ENCODE measurements around the gene EPC2. TPM values are rescaled to one million over a fixed set of nuclear protein-coding genes. Genes with fewer than 3 reads are reported as not detected.
A peak's percentile ranks its signal among the peaks of the same experiment; 100 is the strongest.

Gene EPC2
- total and polyA plus RNA-seq, 2 donors (not counting 1 experiment from before 2014, with no cell fraction given), result 18.0 to 72.3 TPM

DNA sequence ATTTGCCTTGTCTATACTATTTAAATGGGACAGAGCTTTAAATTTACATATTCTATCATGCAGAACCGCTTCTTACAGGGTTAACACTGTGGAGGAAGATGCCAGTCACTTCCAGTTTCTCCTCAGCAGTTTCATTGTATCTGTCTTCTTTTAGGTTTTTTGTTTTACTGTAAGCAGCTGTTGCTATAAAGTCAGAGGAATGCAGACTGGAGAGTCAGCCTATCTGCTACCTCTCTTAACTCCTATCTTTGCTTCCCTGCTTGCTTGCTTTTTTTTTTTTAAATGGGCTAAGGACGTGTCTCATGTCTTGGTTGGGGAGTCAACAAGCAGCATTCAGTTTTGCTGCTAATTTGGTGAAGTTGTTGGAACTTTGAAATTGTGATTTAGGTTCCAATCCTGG lies 8.9 kb downstream of the EPC2 start:
- Histone ChIP-seq H4K20me1 (ENCODE audit: control insufficient read depth, insufficient read depth, low read length, poor library complexity, severe bottlenecking) (peaks cover 97% of the 10 kb centered on the region), H3K36me3 (replicated peaks in 1 of 2; ENCODE audit: control extremely low read depth in 1 of 2, control insufficient read depth in 1 of 2, extremely low read depth in 1 of 2, insufficient read depth in 2 of 2, low read length in 1 of 2) (no peaks in the 10 kb centered on the region), H3K4me2 (replicated peaks; ENCODE audit: low read depth, low read length, poor library complexity, severe bottlenecking) (peak overlapping the region; percentile 64), H3K27ac (ENCODE audit: low read length in 2 of 2) (peak overlapping the region in 1 of 2 donors; percentile 30), H2AFZ (ENCODE audit: insufficient read depth, low read depth, low read length, poor library complexity, severe bottlenecking) (no peak overlapping the region), H3K4me1 (ENCODE audit: control insufficient read depth in 2 of 2, insufficient read depth in 2 of 2, low read length in 2 of 2) (peaks cover 38 to 75% of the 10 kb centered on the region in 2 donors), H3K9me3 (ENCODE audit: control extremely low read depth in 1 of 3, control insufficient read depth in 2 of 3, insufficient read depth in 1 of 3, low read length in 2 of 3) (no peaks in the 10 kb centered on the region), H3K27me3 (replicated peaks in 1 of 4; ENCODE audit: control extremely low read depth in 1 of 4, control insufficient read depth in 3 of 4, insufficient read depth in 4 of 4, low read length in 3 of 4) (no peaks in the 10 kb centered on the region), H3K79me2 (ENCODE audit: control insufficient read depth, insufficient read depth, low read length) (peaks cover 100% of the 10 kb centered on the region), H3K9ac (ENCODE audit: low read length) (no peak overlapping the region), H3K4me3 (ENCODE audit: control extremely low read depth in 1 of 5, extremely low read depth in 1 of 5, insufficient read depth in 1 of 5, low read depth in 2 of 5, low read length in 4 of 5) (peak overlapping the region in 3 of 5 experiments; percentile 1 to 25 (median 18))
- TF ChIP-seq, protein P1, sequence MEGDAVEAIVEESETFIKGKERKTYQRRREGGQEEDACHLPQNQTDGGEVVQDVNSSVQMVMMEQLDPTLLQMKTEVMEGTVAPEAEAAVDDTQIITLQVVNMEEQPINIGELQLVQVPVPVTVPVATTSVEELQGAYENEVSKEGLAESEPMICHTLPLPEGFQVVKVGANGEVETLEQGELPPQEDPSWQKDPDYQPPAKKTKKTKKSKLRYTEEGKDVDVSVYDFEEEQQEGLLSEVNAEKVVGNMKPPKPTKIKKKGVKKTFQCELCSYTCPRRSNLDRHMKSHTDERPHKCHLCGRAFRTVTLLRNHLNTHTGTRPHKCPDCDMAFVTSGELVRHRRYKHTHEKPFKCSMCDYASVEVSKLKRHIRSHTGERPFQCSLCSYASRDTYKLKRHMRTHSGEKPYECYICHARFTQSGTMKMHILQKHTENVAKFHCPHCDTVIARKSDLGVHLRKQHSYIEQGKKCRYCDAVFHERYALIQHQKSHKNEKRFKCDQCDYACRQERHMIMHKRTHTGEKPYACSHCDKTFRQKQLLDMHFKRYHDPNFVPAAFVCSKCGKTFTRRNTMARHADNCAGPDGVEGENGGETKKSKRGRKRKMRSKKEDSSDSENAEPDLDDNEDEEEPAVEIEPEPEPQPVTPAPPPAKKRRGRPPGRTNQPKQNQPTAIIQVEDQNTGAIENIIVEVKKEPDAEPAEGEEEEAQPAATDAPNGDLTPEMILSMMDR (IDR thresholded peaks at IDR 0.05), result no peak
- no peak for TF ChIP-seq EZH2 (IDR thresholded peaks at IDR 0.05; ENCODE audit: borderline replicate concordance, insufficient read depth, low read depth, low read length, poor library complexity, severe bottlenecking)
- ATAC-seq (ENCODE audit: low read depth) (peak; percentile 73), DNase-seq (peak; percentile 50)
- Mint-ChIP-seq H3K9me3 (ENCODE audit: insufficient read depth) (no peaks in the 10 kb centered on the region), H3K4me1 (peaks cover 85% of the 10 kb centered on the region), H3K27me3 (no peaks in the 10 kb centered on the region), H3K27ac (peak overlapping the region; percentile 46), H3K4me3 (peak overlapping the region; percentile 78)
- intact Hi-C loops (cut with micrococcal nuclease), result loop anchor here (5.0 kb wide), 1 partner anchor 74 kb away; no protein-coding TSS in a partner anchor
- WGBS (ENCODE audit: insufficient coverage), result no CpG with 5 or more reads among the region's 2 CpGs
- ChIA-PET POLR2A (no interaction called here), CTCF (no interaction called here)

DNA sequence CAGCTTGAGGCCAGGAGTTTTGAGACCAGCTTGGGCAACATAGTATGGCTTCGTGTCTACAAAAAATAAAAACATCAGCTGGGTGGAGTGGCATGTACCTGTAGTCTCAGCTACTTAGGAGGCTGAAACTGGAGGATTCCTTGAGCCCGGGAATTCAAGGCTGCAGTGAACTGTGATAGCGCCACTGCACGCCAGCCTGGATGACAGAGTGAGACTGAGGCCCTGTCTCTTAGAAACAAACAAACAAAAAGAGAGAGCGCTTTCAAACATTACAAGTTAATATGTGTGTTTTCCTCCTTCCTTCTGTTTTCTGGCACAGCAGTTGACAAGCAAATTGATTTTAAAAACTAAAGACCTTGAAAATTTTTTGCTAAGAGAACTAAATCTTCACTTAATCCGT lies 9.9 kb downstream of the EPC2 start:
- H3K9me3 Mint-ChIP-seq (ENCODE audit: insufficient read depth), result no peaks in the 10 kb centered on the region
- no peak overlapping the region for H3K27ac Mint-ChIP-seq
- H3K27ac ChIP-seq (ENCODE audit: low read length in 2 of 2), result no peak overlapping the region
- POLR2A ChIA-PET, result no interaction called here
- no peak overlapping the region for H3K4me3 ChIP-seq (ENCODE audit: control extremely low read depth in 1 of 5, extremely low read depth in 1 of 5, insufficient read depth in 1 of 5, low read depth in 2 of 5, low read length in 4 of 5)
- no peaks in the 10 kb centered on the region for H3K9me3 ChIP-seq (ENCODE audit: control extremely low read depth in 1 of 3, control insufficient read depth in 2 of 3, insufficient read depth in 1 of 3, low read length in 2 of 3)
- intact Hi-C loops (cut with micrococcal nuclease), result loop anchor here (5.0 kb wide), 1 partner anchor 73 kb away; no protein-coding TSS in a partner anchor
- H3K4me1 ChIP-seq (ENCODE audit: control insufficient read depth in 2 of 2, insufficient read depth in 2 of 2, low read length in 2 of 2), result peaks cover 43 to 82% of the 10 kb centered on the region in 2 donors
- 94% methylated on average over 2 of the region's 6 CpGs for WGBS (ENCODE audit: insufficient coverage)
- DNase-seq, result no peak
- H3K4me2 ChIP-seq (replicated peaks; ENCODE audit: low read depth, low read length, poor library complexity, severe bottlenecking), result no peak overlapping the region
- no peaks in the 10 kb centered on the region for H3K27me3 Mint-ChIP-seq
- H3K4me1 Mint-ChIP-seq, result peaks cover 82% of the 10 kb centered on the region
- TF ChIP-seq EZH2 (IDR thresholded peaks at IDR 0.05; ENCODE audit: borderline replicate concordance, insufficient read depth, low read depth, low read length, poor library complexity, severe bottlenecking), result no peak
- TF ChIP-seq, protein P1 (IDR thresholded peaks at IDR 0.05), result no peak
- peak overlapping the region; percentile 36 for H3K4me3 Mint-ChIP-seq
- H3K79me2 ChIP-seq (ENCODE audit: control insufficient read depth, insufficient read depth, low read length), result peaks cover 98% of the 10 kb centered on the region
- H3K27me3 ChIP-seq (replicated peaks in 1 of 4; ENCODE audit: control extremely low read depth in 1 of 4, control insufficient read depth in 3 of 4, insufficient read depth in 4 of 4, low read length in 3 of 4), result no peaks in the 10 kb centered on the region
- ATAC-seq (ENCODE audit: low read depth), result no peak
- H3K36me3 ChIP-seq (replicated peaks in 1 of 2; ENCODE audit: control extremely low read depth in 1 of 2, control insufficient read depth in 1 of 2, extremely low read depth in 1 of 2, insufficient read depth in 2 of 2, low read length in 1 of 2), result no peaks in the 10 kb centered on the region
- no peak overlapping the region for H3K9ac ChIP-seq (ENCODE audit: low read length)
- H4K20me1 ChIP-seq (ENCODE audit: control insufficient read depth, insufficient read depth, low read length, poor library complexity, severe bottlenecking), result peaks cover 94% of the 10 kb centered on the region
- CTCF ChIA-PET, result no interaction called here
- no peak overlapping the region for H2AFZ ChIP-seq (ENCODE audit: insufficient read depth, low read depth, low read length, poor library complexity, severe bottlenecking)
